HG03139 (cell line): ENCODE results near the gene HDAC4.

ENCODE experiments used
- ATAC-seq: cut with Tn5 transposase; IDR thresholded peaks from one replicate; pipeline ENCODE4 v1.9.1; 2021; ENCODE audit not compliant: unreplicated experiment

HDAC4 gene

GRCh38 chr2:239299218-239299939 lies 101.4 kb downstream of the HDAC4 start:
- ATAC-seq: no peak

GRCh38 chr2:239298116-239298804 lies 102.6 kb downstream of the HDAC4 start:
- ATAC-seq: no peak

GRCh38 chr2:239297142-239298004 lies 103.4 kb downstream of the HDAC4 start:
- ATAC-seq: no peak

GRCh38 chr2:239296020-239296932 lies 104.5 kb downstream of the HDAC4 start:
- no peak for ATAC-seq

GRCh38 chr2:239295377-239296019 lies 105.3 kb downstream of the HDAC4 start:
- ATAC-seq: no peak

- ATAC-seq: no peak
Measured at GRCh38 chr2:239294571-239295054, 106.2 kb downstream of the HDAC4 start.

GRCh38 chr2:239293775-239294430 lies 106.9 kb downstream of the HDAC4 start:
- no peak for ATAC-seq

- no peak for ATAC-seq
Measured at GRCh38 chr2:239292959-239293774, 107.7 kb downstream of the HDAC4 start.

- ATAC-seq: no peak
Measured at GRCh38 chr2:239292531-239292930, 108.3 kb downstream of the HDAC4 start.

GRCh38 chr2:239291475-239292350 lies 109.1 kb downstream of the HDAC4 start:
- no peak for ATAC-seq

- no peak for ATAC-seq
Measured at GRCh38 chr2:239290618-239291474, 110.0 kb downstream of the HDAC4 start.

GRCh38 chr2:239289545-239289944 lies 111.3 kb downstream of the HDAC4 start:
- peak; percentile 5 for ATAC-seq

- peak; percentile 64 for ATAC-seq
Measured at GRCh38 chr2:239288951-239289511, 111.8 kb downstream of the HDAC4 start.

- no peak for ATAC-seq
Measured at GRCh38 chr2:239288237-239288636, 112.6 kb downstream of the HDAC4 start.

- ATAC-seq: no peak
Measured at GRCh38 chr2:239287461-239287860, 113.4 kb downstream of the HDAC4 start.

GRCh38 chr2:239286901-239287300 lies 113.9 kb downstream of the HDAC4 start:
- ATAC-seq: no peak

GRCh38 chr2:239285932-239286230 lies 114.9 kb downstream of the HDAC4 start:
- ATAC-seq: no peak
